HG02870 (cell line): Measurements from ENCODE around the gene MIPOL1.
"Not testable (repeated sequence)": the region's sequence is repeated elsewhere in the genome, so short reads cannot be mapped to it uniquely, and the experiment has no call there.

Experiments used
- ATAC-seq: cut with Tn5 transposase; IDR thresholded peaks from one replicate; pipeline ENCODE4 v1.9.1; 2021; ENCODE audit warnings: mild to moderate bottlenecking, moderate library complexity; ENCODE audit not compliant: unreplicated experiment

Gene MIPOL1

GRCh38 chr14:37278636-37279538, 81.2 kb downstream of the MIPOL1 start:
- no peak for ATAC-seq

GRCh38 chr14:37279818-37280217, 82.1 kb downstream of the MIPOL1 start:
- ATAC-seq: no peak

- no peak for ATAC-seq
These were observed 87.0 kb downstream of the MIPOL1 start for GRCh38 chr14:37284760-37285159.

GRCh38 chr14:37285220-37285619, 87.5 kb downstream of the MIPOL1 start:
- ATAC-seq: no peak

- no peak for ATAC-seq
These were observed 92.0 kb downstream of the MIPOL1 start for GRCh38 chr14:37289688-37290087.

GRCh38 chr14:37295262-37295661, 97.5 kb downstream of the MIPOL1 start:
- not testable (repeated sequence) for ATAC-seq

- ATAC-seq: no peak
These were observed 113.5 kb downstream of the MIPOL1 start for GRCh38 chr14:37311252-37311651.

GRCh38 chr14:37318938-37319337, 121.2 kb downstream of the MIPOL1 start:
- ATAC-seq: no peak

GRCh38 chr14:37320106-37320505, 122.4 kb downstream of the MIPOL1 start:
- ATAC-seq: no peak

- ATAC-seq: no peak
These were observed 127.6 kb downstream of the MIPOL1 start for GRCh38 chr14:37325332-37325731.

GRCh38 chr14:37326434-37326833, 128.7 kb downstream of the MIPOL1 start:
- no peak for ATAC-seq

GRCh38 chr14:37327933-37328332, 130.2 kb downstream of the MIPOL1 start:
- not testable (repeated sequence) for ATAC-seq

- ATAC-seq: no peak
These were observed 130.9 kb downstream of the MIPOL1 start for GRCh38 chr14:37328673-37329072.

GRCh38 chr14:37329189-37330001, 131.7 kb downstream of the MIPOL1 start:
- no peak for ATAC-seq

- no peak for ATAC-seq
These were observed 133.2 kb downstream of the MIPOL1 start for GRCh38 chr14:37330910-37331309.

- no peak for ATAC-seq
These were observed 142.6 kb downstream of the MIPOL1 start for GRCh38 chr14:37340353-37340752.

- ATAC-seq: no peak
These were observed 145.8 kb downstream of the MIPOL1 start for GRCh38 chr14:37343307-37344094.

- ATAC-seq: no peak
These were observed 165.9 kb downstream of the MIPOL1 start for GRCh38 chr14:37363661-37364060.

- ATAC-seq: no peak
These were observed 171.7 kb downstream of the MIPOL1 start for GRCh38 chr14:37369425-37369824.

- ATAC-seq: no peak
These were observed 177.8 kb downstream of the MIPOL1 start for GRCh38 chr14:37375566-37375965.
